ENCODE data around the gene ERGIC3. TPM values are rescaled to one million over a fixed set of nuclear protein-coding genes. Genes with fewer than 3 reads are reported as not detected.
"Not testable (repeated sequence)": the region's sequence is repeated elsewhere in the genome, so short reads cannot be mapped to it uniquely, and the experiment has no call there.

Gene ERGIC3
- total and polyA plus RNA-seq, 2 experiments from 2014 or later, result 262 to 477 TPM

- Histone ChIP-seq H3K27me3 (replicated peaks; ENCODE audit: insufficient read depth) (no peaks in the 10 kb centered on the region), H3K36me3 (ENCODE audit: low read depth) (no peaks in the 10 kb centered on the region; the same call in 1 of the 2 replicates), H2AFZ (no peak overlapping the region), H3F3A (ENCODE audit: insufficient read depth) (peaks cover 11% of the 10 kb centered on the region; the same call in 1 of the 2 replicates), H3K27ac (no peak overlapping the region), H3K9me2 (ENCODE audit: insufficient read depth) (no peaks in the 10 kb centered on the region), H3K4me3 (no peak overlapping the region), H3K4me1 (ENCODE audit: insufficient read depth) (peaks cover 10% of the 10 kb centered on the region), H3K9me3 (ENCODE audit: low read depth) (no peaks in the 10 kb centered on the region), H3K9ac (no peak overlapping the region), H3K79me2 (ENCODE audit: insufficient read depth) (no peaks in the 10 kb centered on the region), H4K20me1 (ENCODE audit: insufficient read depth) (no peaks in the 10 kb centered on the region), H3K4me2 (ENCODE audit: unreplicated experiment) (no peak overlapping the region)
- in situ Hi-C loops (cut with MboI), result no loop called here
- DNase-seq, result no peak
- 98 to 100% methylated on average over 4 of the region's 4 CpGs for WGBS, 2 experiments (ENCODE audit: low coverage in 1 of 2, low lambda C conversion rate in 2 of 2, missing lambda C conversion rate in 2 of 2)
- TF ChIP-seq EZH2phosphoT487 (IDR thresholded peaks at IDR 0.05; ENCODE audit: insufficient read depth, low read depth) (no peak), EZH2 (IDR thresholded peaks at IDR 0.05; ENCODE audit: insufficient read depth, poor library complexity, severe bottlenecking) (no peak)
These were observed 26.5 kb upstream of the ERGIC3 start for GRCh38 chr20:35515341-35515740.

GRCh38 chr20:35515949-35516645 lies 25.8 kb upstream of the ERGIC3 start:
- peak; percentile 89 for DNase-seq
- TF ChIP-seq EZH2phosphoT487 (IDR thresholded peaks at IDR 0.05; ENCODE audit: insufficient read depth, low read depth), result no peak
- no peak for TF ChIP-seq EZH2 (IDR thresholded peaks at IDR 0.05; ENCODE audit: insufficient read depth, poor library complexity, severe bottlenecking)
- no peaks in the 10 kb centered on the region for H3K27me3 ChIP-seq (replicated peaks; ENCODE audit: insufficient read depth)
- no peaks in the 10 kb centered on the region for H4K20me1 ChIP-seq (ENCODE audit: insufficient read depth)
- in situ Hi-C loops (cut with MboI), result no loop called here
- H3K9me3 ChIP-seq (ENCODE audit: low read depth), result no peaks in the 10 kb centered on the region
- no peak overlapping the region for H3K4me3 ChIP-seq
- no peak overlapping the region for H3K27ac ChIP-seq
- no peaks in the 10 kb centered on the region for H3K36me3 ChIP-seq (ENCODE audit: low read depth)
- H3K4me2 ChIP-seq (ENCODE audit: unreplicated experiment), result peak overlapping the region; percentile 26
- no peaks in the 10 kb centered on the region for H3K79me2 ChIP-seq (ENCODE audit: insufficient read depth)
- peaks cover 10% of the 10 kb centered on the region for H3K4me1 ChIP-seq (ENCODE audit: insufficient read depth)
- H2AFZ ChIP-seq, result no peak overlapping the region
- 20 to 27% methylated on average over 3 of the region's 3 CpGs for WGBS, 2 experiments (ENCODE audit: low coverage in 1 of 2, low lambda C conversion rate in 2 of 2, missing lambda C conversion rate in 2 of 2)
- H3K9me2 ChIP-seq (ENCODE audit: insufficient read depth), result no peaks in the 10 kb centered on the region
- no peak overlapping the region for H3K9ac ChIP-seq
- H3F3A ChIP-seq (ENCODE audit: insufficient read depth), result peaks cover 11% of the 10 kb centered on the region; the same call in 1 of the 2 replicates

DNA sequence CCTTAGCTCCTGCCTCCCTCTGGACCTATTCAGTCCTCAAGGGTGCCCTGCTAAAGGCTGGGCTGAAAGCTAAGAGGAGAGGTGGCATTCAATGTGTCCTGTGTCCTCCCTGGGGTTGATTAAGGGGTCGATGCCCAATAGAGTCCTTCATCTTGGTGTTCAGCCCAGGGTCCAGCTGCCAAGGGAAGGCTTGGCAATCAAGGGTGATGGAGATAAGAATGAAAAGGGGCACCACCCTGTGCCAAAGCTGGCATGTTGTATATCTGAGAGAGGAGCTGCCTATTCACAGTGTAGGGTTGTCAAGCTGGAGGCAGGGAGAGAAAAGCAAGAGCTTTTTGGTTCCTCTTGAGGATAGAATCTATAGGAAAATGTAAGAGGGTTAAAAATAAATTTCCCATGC lies 24.8 kb upstream of the ERGIC3 start:
- H3K9me2 ChIP-seq (ENCODE audit: insufficient read depth), result no peaks in the 10 kb centered on the region
- no peak overlapping the region for H3K4me3 ChIP-seq
- TF ChIP-seq EZH2phosphoT487 (IDR thresholded peaks at IDR 0.05; ENCODE audit: insufficient read depth, low read depth), result no peak
- 63 to 75% methylated on average over 1 of the region's 1 CpG for WGBS, 2 experiments (ENCODE audit: low coverage in 1 of 2, low lambda C conversion rate in 2 of 2, missing lambda C conversion rate in 2 of 2)
- DNase-seq, result no peak
- in situ Hi-C loops (cut with MboI), result no loop called here
- H3F3A ChIP-seq (ENCODE audit: insufficient read depth), result peaks cover 11% of the 10 kb centered on the region; the same call in 1 of the 2 replicates
- H3K27ac ChIP-seq, result no peak overlapping the region
- H4K20me1 ChIP-seq (ENCODE audit: insufficient read depth), result no peaks in the 10 kb centered on the region
- no peak overlapping the region for H2AFZ ChIP-seq
- H3K27me3 ChIP-seq (replicated peaks; ENCODE audit: insufficient read depth), result no peaks in the 10 kb centered on the region
- no peaks in the 10 kb centered on the region for H3K36me3 ChIP-seq (ENCODE audit: low read depth)
- H3K9me3 ChIP-seq (ENCODE audit: low read depth), result no peaks in the 10 kb centered on the region
- H3K4me2 ChIP-seq (ENCODE audit: unreplicated experiment), result no peak overlapping the region
- no peaks in the 10 kb centered on the region for H3K79me2 ChIP-seq (ENCODE audit: insufficient read depth)
- H3K4me1 ChIP-seq (ENCODE audit: insufficient read depth), result peaks cover 10% of the 10 kb centered on the region
- H3K9ac ChIP-seq, result no peak overlapping the region

DNA sequence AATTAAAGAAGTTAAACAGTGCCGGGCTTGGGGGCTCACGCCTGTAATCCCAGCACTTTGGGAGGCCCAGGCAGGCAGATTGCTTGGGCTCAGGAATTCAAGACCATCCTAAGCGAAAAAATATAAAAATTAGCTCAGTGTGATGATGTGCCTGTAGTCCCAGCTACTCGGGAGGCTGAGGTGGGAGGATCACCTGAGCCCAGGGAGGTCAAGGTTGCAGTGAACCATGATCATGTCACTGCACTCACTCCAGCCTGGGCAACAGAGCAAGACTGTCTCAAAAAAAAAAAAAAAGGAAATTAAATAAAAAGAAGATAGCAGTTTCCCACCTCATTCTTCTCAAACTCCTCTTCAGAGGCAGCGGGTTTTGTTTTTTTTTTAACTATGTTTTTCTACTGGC lies 24.1 kb upstream of the ERGIC3 start:
- H3K4me3 ChIP-seq; in situ Hi-C loops (cut with MboI); H3K27me3 ChIP-seq (replicated peaks; ENCODE audit: insufficient read depth); H4K20me1 ChIP-seq (ENCODE audit: insufficient read depth); H3K4me2 ChIP-seq (ENCODE audit: unreplicated experiment); H3K27ac ChIP-seq; DNase-seq; H3K36me3 ChIP-seq (ENCODE audit: low read depth); H3K9me3 ChIP-seq (ENCODE audit: low read depth); H3K9ac ChIP-seq; H3K79me2 ChIP-seq (ENCODE audit: insufficient read depth); H3K9me2 ChIP-seq (ENCODE audit: insufficient read depth); H2AFZ ChIP-seq: not testable (repeated sequence)
- Histone ChIP-seq H3F3A (ENCODE audit: insufficient read depth) (peaks cover 11% of the 10 kb centered on the region; the same call in 1 of the 2 replicates), H3K4me1 (ENCODE audit: insufficient read depth) (peaks cover 10% of the 10 kb centered on the region)
- 95 to 96% methylated on average over 5 of the region's 5 CpGs for WGBS, 2 experiments (ENCODE audit: low coverage in 1 of 2, low lambda C conversion rate in 2 of 2, missing lambda C conversion rate in 2 of 2)

- no peaks in the 10 kb centered on the region for H3K9me3 ChIP-seq (ENCODE audit: low read depth)
- H3K9ac ChIP-seq, result no peak overlapping the region
- in situ Hi-C loops (cut with MboI), result no loop called here
- H2AFZ ChIP-seq, result no peak overlapping the region
- H3K36me3 ChIP-seq (ENCODE audit: low read depth), result no peaks in the 10 kb centered on the region
- H3K4me2 ChIP-seq (ENCODE audit: unreplicated experiment), result no peak overlapping the region
- H3K9me2 ChIP-seq (ENCODE audit: insufficient read depth), result no peaks in the 10 kb centered on the region
- no peaks in the 10 kb centered on the region for H3K79me2 ChIP-seq (ENCODE audit: insufficient read depth)
- no peak overlapping the region for H3K4me3 ChIP-seq
- no peak for DNase-seq
- no peak for TF ChIP-seq EZH2phosphoT487 (IDR thresholded peaks at IDR 0.05; ENCODE audit: insufficient read depth, low read depth)
- no peak for TF ChIP-seq EZH2 (IDR thresholded peaks at IDR 0.05; ENCODE audit: insufficient read depth, poor library complexity, severe bottlenecking)
- H3F3A ChIP-seq (ENCODE audit: insufficient read depth), result peaks cover 11% of the 10 kb centered on the region; the same call in 1 of the 2 replicates
- H3K27me3 ChIP-seq (replicated peaks; ENCODE audit: insufficient read depth), result no peaks in the 10 kb centered on the region
- no peak overlapping the region for H3K27ac ChIP-seq
- peaks cover 10% of the 10 kb centered on the region for H3K4me1 ChIP-seq (ENCODE audit: insufficient read depth)
- H4K20me1 ChIP-seq (ENCODE audit: insufficient read depth), result no peaks in the 10 kb centered on the region
- WGBS, 2 experiments (ENCODE audit: low coverage in 1 of 2, low lambda C conversion rate in 2 of 2, missing lambda C conversion rate in 2 of 2), result 71% methylated on average over 9 of the region's 9 CpGs
These were observed 22.9 kb upstream of the ERGIC3 start for GRCh38 chr20:35518955-35519354.
